IPS-20b (cell line): ENCODE results near the gene ZAR1L.
"Not testable (repeated sequence)": the region's sequence is repeated elsewhere in the genome, so short reads cannot be mapped to it uniquely, and the experiment has no call there.

ENCODE experiments used
- H3K27ac ChIP-seq: one replicate; pipeline ENCODE4 v1.5.1; 2013; ENCODE audit warnings: low read length
- H3K27me3 ChIP-seq: 2 replicates; pipeline ENCODE4 v1.6.1; 2013; ENCODE audit warnings: mild to moderate bottlenecking, low read length, inconsistent platforms; ENCODE audit not compliant: insufficient read depth
- H3K36me3 ChIP-seq: 2 replicates; pipeline ENCODE4 v1.6.1; 2013; ENCODE audit warnings: low read depth, mild to moderate bottlenecking, inconsistent platforms, low read length, moderate library complexity; ENCODE audit not compliant: insufficient read depth
- H3K4me1 ChIP-seq: 2 replicates; pipeline ENCODE4 v1.6.1; 2013; ENCODE audit warnings: mild to moderate bottlenecking, control low read depth, inconsistent platforms, low read length, moderate library complexity; ENCODE audit not compliant: insufficient read depth
- H3K4me3 ChIP-seq: 2 replicates; pipeline ENCODE4 v1.5.1; 2013; ENCODE audit warnings: mild to moderate bottlenecking, low read length, inconsistent platforms
- H3K9ac ChIP-seq: 2 replicates; pipeline ENCODE4 v1.6.1; 2013; ENCODE audit warnings: low read depth, mild to moderate bottlenecking, inconsistent platforms, low read length, moderate library complexity
- H3K9me3 ChIP-seq: 2 replicates; pipeline ENCODE4 v1.6.1; 2013; ENCODE audit warnings: mild to moderate bottlenecking, low read depth, low read length, inconsistent platforms; ENCODE audit not compliant: insufficient read depth

The ZAR1L gene

GRCh38 chr13:32315238-32316027 is at the start of gene ZAR1L, which contains the start of gene BRCA2:
Gene ZAR1L, minus strand, starts transcription at chr13:32315363. Its CDS starts 3,438 bp downstream, at chr13:32311925.
Gene BRCA2, plus strand, starts transcription at chr13:32315508. Its CDS starts 953 bp downstream, at chr13:32316461.
- H3K9ac ChIP-seq: peak within 1 kb of the TSS; percentile 95

GRCh38 chr13:32362574-32362973 is 47.4 kb upstream of the ZAR1L start:
- peaks cover 37% of the 10 kb centered on the region for H3K36me3 ChIP-seq
- H3K27me3 ChIP-seq: no peaks in the 10 kb centered on the region
- no peak overlapping the region for H3K27ac ChIP-seq
- H3K4me1 ChIP-seq: no peaks in the 10 kb centered on the region; the same call in 1 of the 2 replicates
- H3K9ac ChIP-seq: no peak overlapping the region
- no peaks in the 10 kb centered on the region for H3K9me3 ChIP-seq
- H3K4me3 ChIP-seq: no peak overlapping the region

More at GRCh38 chr13:32315238-32316027, at the start of gene ZAR1L, which contains the start of gene BRCA2:
- H3K9me3 ChIP-seq: no peaks in the 10 kb centered on the region
- H3K27me3 ChIP-seq: no peaks in the 10 kb centered on the region
- H3K4me1 ChIP-seq: no peaks in the 10 kb centered on the region; the same call in 1 of the 2 replicates
- H3K36me3 ChIP-seq: peaks cover 23% of the 10 kb centered on the region
- peak within 1 kb of the TSS; percentile 78 for H3K27ac ChIP-seq
- peak within 1 kb of the TSS; percentile 88 for H3K4me3 ChIP-seq

GRCh38 chr13:32355935-32356334 is 40.8 kb upstream of the ZAR1L start:
- peaks cover 38% of the 10 kb centered on the region for H3K36me3 ChIP-seq
- H3K4me3 ChIP-seq, H3K27me3 ChIP-seq, H3K27ac ChIP-seq, H3K9me3 ChIP-seq, H3K9ac ChIP-seq, H3K4me1 ChIP-seq: not testable (repeated sequence)

GRCh38 chr13:32354040-32354439 is 38.9 kb upstream of the ZAR1L start:
- Histone ChIP-seq H3K4me3 (no peak overlapping the region), H3K9me3 (no peaks in the 10 kb centered on the region), H3K4me1 (peaks cover 8% of the 10 kb centered on the region; the same call in 1 of the 2 replicates), H3K27ac (no peak overlapping the region), H3K36me3 (peaks cover 46% of the 10 kb centered on the region), H3K27me3 (no peaks in the 10 kb centered on the region), H3K9ac (no peak overlapping the region)

- H3K9ac ChIP-seq, H3K27me3 ChIP-seq, H3K9me3 ChIP-seq, H3K27ac ChIP-seq, H3K4me1 ChIP-seq, H3K4me3 ChIP-seq: not testable (repeated sequence)
- H3K36me3 ChIP-seq: peaks cover 48% of the 10 kb centered on the region
Observed at GRCh38 chr13:32350839-32351441, 35.8 kb upstream of the ZAR1L start.

- H3K36me3 ChIP-seq: peaks cover 36% of the 10 kb centered on the region; the same call in 1 of the 2 replicates
- no peak overlapping the region for H3K4me3 ChIP-seq
- H3K27ac ChIP-seq: no peak overlapping the region
- H3K27me3 ChIP-seq: no peaks in the 10 kb centered on the region
- H3K9ac ChIP-seq: no peak overlapping the region
- no peaks in the 10 kb centered on the region for H3K4me1 ChIP-seq
- no peaks in the 10 kb centered on the region for H3K9me3 ChIP-seq
Observed at GRCh38 chr13:32347651-32348050, 32.5 kb upstream of the ZAR1L start.

- Histone ChIP-seq H3K9me3 (peaks cover 23% of the 10 kb centered on the region), H3K27me3 (no peaks in the 10 kb centered on the region), H3K9ac (no peak overlapping the region), H3K4me1 (no peaks in the 10 kb centered on the region), H3K4me3 (no peak overlapping the region), H3K36me3 (peaks cover 27% of the 10 kb centered on the region), H3K27ac (no peak overlapping the region)
Observed at GRCh38 chr13:32340914-32341313, 25.8 kb upstream of the ZAR1L start.

GRCh38 chr13:32334671-32335070 is 19.5 kb upstream of the ZAR1L start:
- no peaks in the 10 kb centered on the region for H3K27me3 ChIP-seq
- no peak overlapping the region for H3K4me3 ChIP-seq
- no peak overlapping the region for H3K9ac ChIP-seq
- no peak overlapping the region for H3K27ac ChIP-seq
- H3K4me1 ChIP-seq: no peaks in the 10 kb centered on the region
- H3K36me3 ChIP-seq: peaks cover 80% of the 10 kb centered on the region
- peaks cover 21% of the 10 kb centered on the region for H3K9me3 ChIP-seq

- H3K4me1 ChIP-seq: no peaks in the 10 kb centered on the region
- no peak overlapping the region for H3K4me3 ChIP-seq
- peaks cover 86% of the 10 kb centered on the region for H3K36me3 ChIP-seq
- no peak overlapping the region for H3K27ac ChIP-seq
- H3K27me3 ChIP-seq: no peaks in the 10 kb centered on the region
- H3K9me3 ChIP-seq: no peaks in the 10 kb centered on the region; the same call in 1 of the 2 replicates
- no peak overlapping the region for H3K9ac ChIP-seq
Observed at GRCh38 chr13:32330441-32330840, 15.3 kb upstream of the ZAR1L start.

- Histone ChIP-seq H3K4me1 (no peaks in the 10 kb centered on the region), H3K9me3 (no peaks in the 10 kb centered on the region), H3K9ac (no peak overlapping the region), H3K4me3 (no peak overlapping the region), H3K27ac (no peak overlapping the region), H3K36me3 (peaks cover 85% of the 10 kb centered on the region), H3K27me3 (no peaks in the 10 kb centered on the region)
Observed at GRCh38 chr13:32323912-32324311, 8.7 kb upstream of the ZAR1L start.

- Histone ChIP-seq H3K4me1 (no peaks in the 10 kb centered on the region; the same call in 1 of the 2 replicates), H3K27me3 (no peaks in the 10 kb centered on the region), H3K27ac (no peak overlapping the region), H3K36me3 (peaks cover 64% of the 10 kb centered on the region), H3K9me3 (no peaks in the 10 kb centered on the region), H3K4me3 (no peak overlapping the region), H3K9ac (no peak overlapping the region)
Observed at GRCh38 chr13:32320528-32320927, 5.4 kb upstream of the ZAR1L start.
